ENCODE data around the gene CNN2. TPM values are rescaled to one million over a fixed set of nuclear protein-coding genes. Genes with fewer than 3 reads are reported as not detected.

CNN2 gene
- total and polyA plus RNA-seq, 2 donors from 2014 or later = 64.1 to 131 TPM

DNA sequence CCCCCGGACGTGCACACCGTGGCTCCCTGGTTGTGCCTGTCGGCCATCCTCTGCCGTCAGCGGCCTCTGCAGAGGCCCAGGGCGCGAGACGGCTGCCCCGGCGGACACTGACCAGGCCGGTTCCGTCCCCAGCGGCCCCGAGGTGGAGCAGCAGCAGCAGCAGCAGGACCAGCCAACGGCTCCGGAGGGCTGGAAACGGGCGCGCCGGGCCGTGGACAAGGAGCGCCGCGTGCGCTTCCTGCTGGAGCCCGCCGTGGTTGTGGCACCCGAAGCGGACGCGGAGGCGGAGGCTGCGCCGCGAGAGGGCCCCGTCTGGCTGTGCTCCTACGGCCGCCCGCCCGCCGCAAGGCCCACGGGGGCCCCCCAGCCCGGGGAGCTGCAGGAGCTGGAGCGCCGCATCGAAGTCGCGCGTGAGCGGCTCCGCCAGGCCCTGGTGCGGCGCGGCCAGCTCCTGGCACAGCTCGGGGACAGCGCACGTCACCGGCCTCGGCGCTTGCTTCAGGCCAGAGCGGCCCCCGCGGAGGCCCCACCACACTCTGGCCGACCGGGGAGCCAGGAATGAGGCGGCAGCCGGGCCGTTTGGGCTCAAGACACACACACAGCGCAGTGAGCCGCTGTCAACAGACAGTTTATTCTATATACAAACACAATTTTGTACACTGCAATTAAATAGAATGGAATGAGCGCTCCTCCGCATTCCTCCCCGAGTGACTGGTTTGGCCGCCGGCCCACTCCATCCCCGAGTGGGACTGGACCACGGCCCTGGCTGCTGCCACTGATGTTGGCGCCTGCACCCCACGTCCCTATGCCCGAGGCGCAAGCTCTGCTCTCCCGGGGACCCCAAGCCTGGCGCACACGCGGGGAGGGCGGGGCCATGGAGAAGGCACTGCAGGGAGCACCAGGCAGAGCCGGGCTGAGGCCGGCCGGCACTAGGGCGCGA, 17.1 kb upstream of the CNN2 start:
- no peak overlapping the region for H3K9ac ChIP-seq (ENCODE audit: low read length in 3 of 3)
- DNase-seq (peak in 4 of 5 donors; percentile 33 to 84 (median 68)), FAIRE-seq (no peak)
- intact Hi-C loops (cut with DNase I) = no loop called here
- H3K36me3 ChIP-seq (ENCODE audit: control insufficient read depth in 2 of 3, insufficient read depth in 3 of 3, low read length in 3 of 3) = peaks cover 0 to 10% (median 0%) of the 10 kb centered on the region in 3 donors
- H3K27ac ChIP-seq (ENCODE audit: low read depth in 2 of 2, low read length in 2 of 2) = peak overlapping the region in 1 of 2 donors; percentile 28
- H3K4me1 ChIP-seq (ENCODE audit: control insufficient read depth in 2 of 3, insufficient read depth in 2 of 3, low read depth in 1 of 3, low read length in 3 of 3) = no peaks in the 10 kb centered on the region
- no peaks in the 10 kb centered on the region for H3K9me3 ChIP-seq (ENCODE audit: control insufficient read depth in 2 of 3, insufficient read depth in 1 of 3, low read length in 3 of 3)
- H3K4me3 ChIP-seq (ENCODE audit: low read length in 3 of 3) = no peak overlapping the region
- TF ChIP-seq, protein P1, sequence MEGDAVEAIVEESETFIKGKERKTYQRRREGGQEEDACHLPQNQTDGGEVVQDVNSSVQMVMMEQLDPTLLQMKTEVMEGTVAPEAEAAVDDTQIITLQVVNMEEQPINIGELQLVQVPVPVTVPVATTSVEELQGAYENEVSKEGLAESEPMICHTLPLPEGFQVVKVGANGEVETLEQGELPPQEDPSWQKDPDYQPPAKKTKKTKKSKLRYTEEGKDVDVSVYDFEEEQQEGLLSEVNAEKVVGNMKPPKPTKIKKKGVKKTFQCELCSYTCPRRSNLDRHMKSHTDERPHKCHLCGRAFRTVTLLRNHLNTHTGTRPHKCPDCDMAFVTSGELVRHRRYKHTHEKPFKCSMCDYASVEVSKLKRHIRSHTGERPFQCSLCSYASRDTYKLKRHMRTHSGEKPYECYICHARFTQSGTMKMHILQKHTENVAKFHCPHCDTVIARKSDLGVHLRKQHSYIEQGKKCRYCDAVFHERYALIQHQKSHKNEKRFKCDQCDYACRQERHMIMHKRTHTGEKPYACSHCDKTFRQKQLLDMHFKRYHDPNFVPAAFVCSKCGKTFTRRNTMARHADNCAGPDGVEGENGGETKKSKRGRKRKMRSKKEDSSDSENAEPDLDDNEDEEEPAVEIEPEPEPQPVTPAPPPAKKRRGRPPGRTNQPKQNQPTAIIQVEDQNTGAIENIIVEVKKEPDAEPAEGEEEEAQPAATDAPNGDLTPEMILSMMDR (IDR thresholded peaks at IDR 0.05; ENCODE audit: borderline replicate concordance, extremely low read depth, insufficient read depth) = no peak
- H3K27me3 ChIP-seq (ENCODE audit: control insufficient read depth, insufficient read depth, low read length) = no peaks in the 10 kb centered on the region

DNA sequence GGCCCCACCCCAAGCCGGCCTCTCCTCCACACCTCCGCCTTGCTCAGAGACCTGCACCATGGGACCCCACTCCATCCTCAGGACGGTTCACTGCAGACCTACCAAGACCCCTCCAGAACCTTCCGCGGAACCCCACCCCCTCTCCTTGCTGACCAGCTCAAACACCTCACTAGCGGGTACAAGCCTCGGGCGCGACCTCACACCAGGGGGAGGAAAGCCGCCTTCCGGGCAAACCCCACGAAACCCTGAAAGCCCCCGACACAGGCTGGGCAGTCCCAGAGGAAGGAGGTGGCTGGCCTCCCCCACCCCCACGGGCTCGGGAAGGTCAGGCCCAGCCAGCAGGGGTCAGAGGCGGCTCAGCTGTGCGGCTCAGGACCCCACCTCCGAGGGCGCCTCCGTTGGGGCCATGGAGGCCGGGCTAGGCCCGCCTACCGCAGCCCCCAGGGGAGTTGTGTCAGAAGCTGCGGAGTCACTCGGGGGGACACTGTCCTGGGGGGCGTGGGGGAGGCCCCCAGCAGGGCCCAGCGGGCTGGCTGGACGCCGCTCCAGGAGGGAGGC, 16.3 kb upstream of the CNN2 start:
- Histone ChIP-seq H3K36me3 (ENCODE audit: control insufficient read depth in 2 of 3, insufficient read depth in 3 of 3, low read length in 3 of 3) (peaks cover 0 to 10% (median 0%) of the 10 kb centered on the region in 3 donors), H3K9me3 (ENCODE audit: control insufficient read depth in 2 of 3, insufficient read depth in 1 of 3, low read length in 3 of 3) (no peaks in the 10 kb centered on the region), H3K4me3 (ENCODE audit: low read length in 3 of 3) (no peak overlapping the region), H3K27me3 (ENCODE audit: control insufficient read depth, insufficient read depth, low read length) (no peaks in the 10 kb centered on the region), H3K9ac (ENCODE audit: low read length in 3 of 3) (no peak overlapping the region), H3K27ac (ENCODE audit: low read depth in 2 of 2, low read length in 2 of 2) (no peak overlapping the region), H3K4me1 (ENCODE audit: control insufficient read depth in 2 of 3, insufficient read depth in 2 of 3, low read depth in 1 of 3, low read length in 3 of 3) (no peaks in the 10 kb centered on the region)
- intact Hi-C loops (cut with DNase I) = no loop called here
- TF ChIP-seq, protein P1 (IDR thresholded peaks at IDR 0.05; ENCODE audit: borderline replicate concordance, extremely low read depth, insufficient read depth) = no peak
- DNase-seq (peak in 2 of 5 donors; percentile 25 to 75), FAIRE-seq (no peak)

DNA sequence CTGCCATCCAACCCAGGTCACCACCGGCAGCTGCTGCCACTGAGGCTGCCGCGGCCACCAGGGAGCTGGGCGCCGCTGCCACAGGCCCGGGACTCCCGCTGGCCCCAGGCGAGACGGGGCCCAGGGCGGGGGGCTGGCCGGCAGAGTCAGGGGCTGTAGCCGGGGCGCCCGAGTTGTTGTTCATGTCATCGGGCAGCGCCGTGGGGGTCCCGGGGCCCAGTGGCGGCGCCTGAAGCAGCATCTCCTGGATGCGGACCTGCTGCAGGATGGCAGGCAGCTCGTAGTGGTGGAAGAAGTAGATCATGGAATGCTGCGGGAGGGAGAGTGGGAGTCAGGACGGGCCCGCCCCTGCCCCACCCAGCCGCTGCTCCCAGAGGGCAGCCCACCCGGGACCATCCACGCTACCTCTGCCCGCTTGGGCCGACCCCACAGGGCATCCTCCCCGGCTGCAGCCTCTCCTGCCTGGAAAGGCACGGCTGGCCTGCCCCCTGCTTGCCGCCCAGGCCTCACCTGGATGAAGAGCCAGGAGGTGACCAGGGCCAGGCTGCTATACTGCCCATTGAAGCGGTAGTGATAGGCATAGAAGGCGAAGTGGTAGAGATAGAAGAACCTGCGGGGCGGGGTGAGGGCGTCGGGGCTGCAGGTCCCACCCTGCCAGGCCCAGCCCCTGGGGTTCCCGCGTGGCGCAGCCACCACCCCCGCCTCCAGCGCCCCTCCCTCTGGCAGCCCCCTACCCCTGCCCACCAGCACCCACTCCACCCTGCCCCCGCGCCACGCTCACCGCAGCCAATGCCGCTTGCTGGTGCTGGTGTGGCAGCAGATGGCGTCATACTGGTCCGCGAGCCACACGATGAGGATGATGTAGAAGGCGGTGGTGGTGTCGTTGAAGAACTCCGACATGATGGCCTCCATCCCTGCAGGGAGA, 15.6 kb upstream of the CNN2 start:
- TF ChIP-seq, protein P1 (IDR thresholded peaks at IDR 0.05; ENCODE audit: borderline replicate concordance, extremely low read depth, insufficient read depth) = no peak
- FAIRE-seq (no peak), DNase-seq (peak in 1 of 5 donors; percentile 74)
- no peaks in the 10 kb centered on the region for H3K9me3 ChIP-seq (ENCODE audit: control insufficient read depth in 2 of 3, insufficient read depth in 1 of 3, low read length in 3 of 3)
- H3K4me3 ChIP-seq (ENCODE audit: low read length in 3 of 3) = no peak overlapping the region
- H3K36me3 ChIP-seq (ENCODE audit: control insufficient read depth in 2 of 3, insufficient read depth in 3 of 3, low read length in 3 of 3) = peaks cover 0 to 10% (median 0%) of the 10 kb centered on the region in 3 donors
- H3K9ac ChIP-seq (ENCODE audit: low read length in 3 of 3) = no peak overlapping the region
- intact Hi-C loops (cut with DNase I) = no loop called here
- no peak overlapping the region for H3K27ac ChIP-seq (ENCODE audit: low read depth in 2 of 2, low read length in 2 of 2)
- no peaks in the 10 kb centered on the region for H3K27me3 ChIP-seq (ENCODE audit: control insufficient read depth, insufficient read depth, low read length)
- peaks cover 0 to 6% (median 0%) of the 10 kb centered on the region in 3 donors for H3K4me1 ChIP-seq (ENCODE audit: control insufficient read depth in 2 of 3, insufficient read depth in 2 of 3, low read depth in 1 of 3, low read length in 3 of 3)

Measured in kidney (tissue), 14 donors.